NK-92 (cell line): ENCODE results near the gene MRPL21.

Experiments
- DNase-seq: peaks from one replicate; lab custom pipeline; 2025; ENCODE audit not compliant: unreplicated experiment; lab: John Stamatoyannopoulos, UW

Gene MRPL21

DNA sequence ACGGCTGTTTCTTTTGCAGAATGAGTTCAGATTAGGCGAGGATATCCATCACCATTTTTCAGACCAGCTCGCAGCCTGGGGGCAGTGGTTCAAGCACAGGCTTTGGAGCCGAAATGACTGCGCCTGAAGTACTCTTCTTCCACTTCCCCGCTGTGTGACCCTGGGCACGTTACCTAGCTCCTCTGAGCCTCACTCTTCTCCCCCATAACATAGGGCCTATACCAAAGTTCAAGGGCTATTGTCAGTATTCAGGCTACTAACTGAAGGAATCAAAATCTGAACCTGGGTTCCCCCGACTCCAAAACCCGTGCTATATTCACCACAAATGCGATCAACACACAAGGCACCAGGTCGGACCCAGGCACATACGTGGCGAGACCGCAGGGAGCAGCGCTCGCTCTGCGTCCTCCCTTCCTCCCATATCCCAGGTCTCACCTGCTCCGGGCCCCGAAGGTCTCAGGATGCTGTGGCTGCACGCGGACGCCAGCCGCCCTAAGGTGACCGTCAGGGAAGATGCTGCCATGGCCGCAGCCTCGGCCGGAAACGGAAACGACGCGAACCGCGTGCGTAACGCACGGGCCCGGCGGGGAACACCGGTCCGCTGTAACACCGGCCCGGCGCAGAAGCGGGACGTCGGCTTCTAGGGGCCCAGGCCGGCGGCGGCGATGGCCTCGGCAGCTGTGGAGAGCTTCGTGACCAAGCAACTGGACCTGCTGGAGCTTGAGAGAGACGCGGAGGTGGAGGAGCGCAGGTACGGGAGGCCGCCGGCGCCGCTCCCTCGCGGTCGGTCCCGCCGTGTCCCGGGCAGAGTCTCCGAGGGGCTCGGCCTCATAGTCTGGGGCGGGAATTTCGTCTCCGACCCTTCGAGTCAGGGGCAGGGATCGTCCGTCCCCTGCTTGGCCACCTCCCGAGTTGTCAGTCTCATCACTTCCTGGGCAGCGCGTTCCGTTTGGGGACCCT lies at the start of gene MRPL21, which contains the start of gene IGHMBP2:
Gene MRPL21 (minus strand): TSS at position 545 of the 960 bp plus-strand sequence. CDS start 22 bp downstream, at position 523.
Gene IGHMBP2 (plus strand): TSS at position 604 of the 960 bp plus-strand sequence. CDS start 62 bp downstream, at position 666.
- no peak for DNase-seq

DNA sequence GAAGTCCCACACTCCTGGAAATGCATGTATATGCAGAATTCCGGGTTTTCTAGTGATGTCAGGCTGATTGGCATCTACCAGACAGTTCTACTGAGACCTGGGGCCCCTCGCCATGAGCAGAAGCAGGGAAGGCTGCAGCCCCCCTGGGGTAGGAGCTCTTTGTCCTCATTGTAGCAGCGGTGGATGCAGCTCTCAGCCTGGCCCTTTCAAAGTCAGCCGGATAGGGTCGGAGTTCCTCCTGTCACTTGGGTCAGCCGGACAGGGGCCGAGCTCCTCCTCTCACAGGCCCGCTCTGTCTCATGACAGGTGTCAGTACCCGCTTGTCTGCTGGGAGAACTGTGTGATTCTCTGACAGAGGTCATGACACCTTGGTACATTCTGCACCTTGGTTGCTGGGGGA lies 47.1 kb upstream of the MRPL21 start:
- no peak for DNase-seq

DNA sequence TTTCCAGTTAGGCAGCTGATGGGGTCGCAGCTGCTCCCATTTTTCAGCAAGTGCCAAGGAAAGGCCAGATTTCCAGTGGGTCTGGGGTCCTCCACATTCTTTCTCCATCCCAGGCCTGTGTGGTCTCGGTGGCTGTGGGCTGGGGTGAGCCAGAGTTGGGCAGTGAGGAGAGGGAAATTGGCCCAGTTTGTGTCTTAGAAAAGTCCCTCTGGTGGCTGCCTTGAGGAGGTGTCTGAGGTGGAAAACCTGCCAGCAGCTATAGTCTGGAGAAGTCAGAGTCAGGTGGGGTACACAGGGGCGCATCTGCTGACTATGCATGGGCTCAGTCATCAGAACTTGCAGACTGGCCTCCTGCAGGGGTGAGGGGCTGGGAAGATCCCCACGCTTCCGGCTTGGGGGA lies 46.6 kb upstream of the MRPL21 start:
- DNase-seq: no peak

DNA sequence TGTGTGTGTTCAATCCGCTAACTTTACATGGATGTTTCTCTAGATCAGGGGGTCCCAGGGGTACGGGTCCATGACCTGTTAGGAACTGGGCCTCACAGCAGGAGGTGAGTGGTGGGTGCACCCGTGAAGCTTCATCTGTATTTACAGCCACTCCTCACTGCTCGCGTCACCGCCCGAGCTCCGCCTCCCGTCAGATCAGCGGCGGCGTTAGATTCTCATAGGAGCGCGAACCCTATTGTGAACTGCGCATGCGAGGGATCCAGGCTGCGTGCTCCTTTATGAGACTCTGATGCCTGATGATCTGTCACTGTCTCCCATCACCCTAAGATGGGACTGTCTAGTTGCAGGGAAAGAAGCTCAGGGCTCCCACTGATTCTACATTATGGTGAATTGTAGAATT lies 45.3 kb upstream of the MRPL21 start:
- DNase-seq: no peak

DNA sequence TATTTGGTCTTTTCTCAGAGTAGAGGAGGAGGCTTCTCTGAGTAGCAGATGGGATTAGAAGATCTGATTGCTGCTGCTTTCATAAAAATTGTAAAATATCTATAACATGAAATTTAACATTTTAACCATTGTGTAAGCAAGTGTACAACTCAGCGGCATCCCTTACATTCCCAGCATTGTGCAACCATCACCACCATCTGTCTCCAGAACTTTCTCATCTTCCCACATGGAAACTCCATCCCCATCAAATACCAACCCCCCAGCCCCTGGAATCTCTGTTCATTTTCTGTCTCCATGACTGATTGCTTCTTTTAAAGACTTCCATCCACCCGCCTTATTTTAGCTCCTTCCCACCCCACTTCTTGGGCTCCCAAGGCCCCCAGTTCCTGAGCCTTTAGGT lies 44.9 kb upstream of the MRPL21 start:
- no peak for DNase-seq

DNA sequence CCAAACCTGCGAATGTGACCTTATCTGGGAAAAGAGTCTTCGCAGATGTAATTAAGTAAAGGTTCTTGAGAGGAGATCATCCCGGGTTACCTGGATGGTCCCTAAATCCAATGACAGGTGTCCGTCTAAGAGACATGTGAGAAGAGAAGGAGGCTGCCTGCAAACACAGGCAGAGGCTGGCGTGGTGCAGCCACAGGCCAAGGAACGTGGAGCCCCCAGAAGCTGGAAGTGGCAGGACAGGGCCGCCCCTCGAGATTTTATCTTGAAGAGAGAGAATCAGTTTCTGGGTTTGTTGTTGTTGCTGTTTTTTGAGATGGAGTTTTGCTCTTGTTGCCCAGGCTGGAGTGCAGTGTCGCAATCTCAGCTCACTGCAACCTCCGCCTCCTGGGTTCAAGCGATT lies 43.5 kb upstream of the MRPL21 start:
- no peak for DNase-seq

DNA sequence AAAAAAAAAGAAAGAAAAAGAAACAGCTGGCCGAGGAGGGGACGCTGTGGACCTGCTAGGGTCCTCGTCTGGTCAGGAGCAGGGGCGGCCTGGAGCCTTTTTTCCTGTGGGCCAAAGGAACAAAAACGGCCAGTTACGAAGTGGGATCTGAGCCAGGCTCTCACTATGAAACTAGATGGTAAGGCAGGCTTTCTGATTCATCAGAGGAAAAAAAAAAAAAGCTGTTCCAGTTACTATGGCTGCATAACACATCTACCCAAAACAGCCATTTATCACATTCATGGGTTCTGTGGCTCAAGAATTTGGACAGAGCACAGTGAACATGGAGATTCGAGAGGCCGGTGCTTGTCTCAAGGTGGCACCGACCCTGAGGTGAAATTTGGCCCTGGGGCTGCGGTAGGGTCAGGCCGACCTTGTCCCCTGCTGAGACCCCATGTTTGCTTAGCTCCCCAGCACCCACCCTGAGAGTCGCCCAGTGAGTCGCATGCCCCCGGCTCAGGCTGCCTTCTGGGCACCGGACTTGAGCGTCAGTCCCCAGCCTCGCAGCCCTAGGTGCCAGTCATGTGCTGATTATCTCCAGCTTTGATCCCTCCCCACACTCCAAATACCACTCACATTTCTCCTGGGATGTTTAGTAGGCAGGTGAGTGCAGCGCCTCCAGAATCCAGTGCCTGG lies 42.9 kb upstream of the MRPL21 start:
- no peak for DNase-seq

DNA sequence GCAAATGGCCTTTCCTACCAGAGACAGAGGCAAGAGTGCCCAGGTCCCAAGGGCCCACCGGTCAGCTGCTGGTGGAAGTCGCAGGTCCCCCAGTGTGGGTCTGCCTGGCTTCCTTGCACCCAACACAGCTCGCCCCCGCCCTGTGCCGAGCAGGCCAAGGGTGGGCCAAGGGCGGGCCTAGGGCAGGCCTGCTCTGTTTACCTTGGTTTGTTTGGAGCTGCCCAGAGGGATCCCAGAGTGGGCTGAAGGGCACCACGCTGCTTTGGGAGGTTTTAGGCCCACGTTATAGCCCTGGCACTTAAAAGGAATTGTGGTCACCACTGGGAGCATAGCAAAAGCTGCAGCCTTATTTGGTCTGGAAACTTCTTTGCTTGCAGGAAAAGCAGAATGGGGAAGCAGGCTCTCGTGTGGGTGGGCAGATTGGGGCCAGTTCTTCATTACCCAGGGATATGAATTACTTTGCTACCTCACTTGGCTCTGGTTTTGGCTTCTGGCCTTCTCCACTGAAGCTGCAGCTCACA lies 39.2 kb upstream of the MRPL21 start:
- no peak for DNase-seq

DNA sequence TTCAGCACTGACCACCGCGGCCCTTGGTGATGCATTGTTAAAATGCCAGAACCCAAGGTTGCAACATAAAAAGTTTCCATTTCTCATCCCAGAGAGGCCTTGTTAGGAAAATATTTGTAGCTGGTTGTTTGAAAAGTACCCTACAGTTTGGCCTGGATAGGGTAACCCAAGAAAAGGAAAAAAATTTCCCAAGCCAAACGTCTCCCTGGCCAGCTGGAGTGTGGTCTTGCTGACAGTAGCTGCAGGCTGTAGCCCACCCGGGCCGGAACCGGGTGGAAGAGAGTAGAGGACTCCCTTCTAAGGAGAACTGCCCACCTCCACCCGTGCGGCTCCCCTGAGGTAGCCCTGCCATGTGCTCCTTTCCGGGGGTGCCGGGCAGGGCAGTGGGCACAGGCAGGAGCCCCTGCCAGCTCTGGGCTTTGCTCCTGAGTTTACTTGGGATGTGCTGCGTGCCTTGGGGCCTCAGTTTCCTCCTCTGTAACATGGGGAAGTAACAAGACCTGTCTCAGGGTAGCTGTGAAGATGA lies 38.5 kb upstream of the MRPL21 start:
- no peak for DNase-seq

DNA sequence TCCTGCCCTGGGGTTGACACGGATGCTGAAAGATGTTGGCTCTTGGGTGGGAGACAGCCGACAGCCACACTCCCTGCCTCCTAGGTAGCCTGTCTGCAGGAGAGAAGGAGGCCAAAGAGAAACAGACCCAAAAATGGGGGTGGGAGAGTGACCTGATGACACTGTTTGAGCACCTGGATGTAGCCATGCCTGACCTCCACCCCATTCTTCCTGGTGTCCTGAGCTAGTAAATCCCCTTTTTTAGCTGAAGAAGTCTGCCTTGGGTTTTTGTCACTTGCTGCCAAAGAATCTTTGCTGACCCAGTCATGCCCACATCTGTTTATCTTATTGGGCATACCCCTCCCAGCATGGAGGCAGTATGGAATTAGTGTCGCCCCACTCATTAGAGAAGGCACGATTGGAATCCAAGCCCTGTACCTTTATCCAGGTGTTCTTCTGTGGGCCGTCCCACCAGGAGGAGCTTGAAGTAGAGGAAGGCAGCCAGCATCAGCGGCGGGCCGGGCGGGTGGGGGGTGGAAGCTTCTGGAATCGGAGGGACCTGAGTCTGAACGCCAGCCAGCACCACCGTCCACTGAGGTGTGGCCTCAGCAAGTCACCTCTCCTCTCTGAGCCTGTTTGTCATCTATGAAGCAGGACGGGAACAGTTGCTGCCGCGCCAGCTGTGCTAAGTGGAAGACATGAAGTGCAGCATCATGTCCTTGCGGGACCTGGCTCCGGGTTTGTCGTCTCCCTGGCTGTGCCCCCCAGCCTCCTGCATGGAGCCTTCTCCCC lies 37.9 kb upstream of the MRPL21 start:
- no peak for DNase-seq

DNA sequence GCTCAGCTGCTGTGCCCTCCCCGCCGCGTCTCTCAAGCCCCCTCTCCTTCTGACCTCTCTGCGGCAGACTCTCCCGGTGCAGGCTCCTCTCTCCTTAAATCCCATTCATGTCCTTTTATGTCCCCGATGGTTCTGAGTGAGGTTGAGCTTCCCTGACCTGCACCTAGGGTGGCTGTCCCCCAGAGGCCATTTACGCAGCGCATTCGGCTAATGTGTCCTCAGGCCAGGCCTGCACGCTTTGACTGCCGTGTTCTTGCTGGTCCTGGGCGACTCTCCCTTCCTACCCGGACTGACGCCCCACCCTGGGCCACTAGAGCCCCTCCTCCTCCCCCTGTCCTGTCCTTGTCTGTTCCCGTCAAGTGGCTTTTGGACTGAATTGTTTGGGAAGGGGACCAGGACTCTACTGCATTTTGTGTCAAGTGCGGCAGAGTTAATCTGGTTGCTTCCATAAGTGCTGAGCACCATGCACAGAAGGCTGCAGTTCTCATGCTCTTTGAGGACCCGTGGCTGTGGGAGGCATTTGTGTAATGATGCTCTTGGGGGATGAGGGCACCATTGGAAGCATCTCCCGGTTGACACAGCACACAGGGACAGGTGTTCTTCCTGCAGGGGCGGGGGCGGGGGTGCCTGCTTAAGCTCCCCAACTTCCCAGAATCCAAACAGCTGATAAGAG lies 37.2 kb upstream of the MRPL21 start:
- DNase-seq: no peak

DNA sequence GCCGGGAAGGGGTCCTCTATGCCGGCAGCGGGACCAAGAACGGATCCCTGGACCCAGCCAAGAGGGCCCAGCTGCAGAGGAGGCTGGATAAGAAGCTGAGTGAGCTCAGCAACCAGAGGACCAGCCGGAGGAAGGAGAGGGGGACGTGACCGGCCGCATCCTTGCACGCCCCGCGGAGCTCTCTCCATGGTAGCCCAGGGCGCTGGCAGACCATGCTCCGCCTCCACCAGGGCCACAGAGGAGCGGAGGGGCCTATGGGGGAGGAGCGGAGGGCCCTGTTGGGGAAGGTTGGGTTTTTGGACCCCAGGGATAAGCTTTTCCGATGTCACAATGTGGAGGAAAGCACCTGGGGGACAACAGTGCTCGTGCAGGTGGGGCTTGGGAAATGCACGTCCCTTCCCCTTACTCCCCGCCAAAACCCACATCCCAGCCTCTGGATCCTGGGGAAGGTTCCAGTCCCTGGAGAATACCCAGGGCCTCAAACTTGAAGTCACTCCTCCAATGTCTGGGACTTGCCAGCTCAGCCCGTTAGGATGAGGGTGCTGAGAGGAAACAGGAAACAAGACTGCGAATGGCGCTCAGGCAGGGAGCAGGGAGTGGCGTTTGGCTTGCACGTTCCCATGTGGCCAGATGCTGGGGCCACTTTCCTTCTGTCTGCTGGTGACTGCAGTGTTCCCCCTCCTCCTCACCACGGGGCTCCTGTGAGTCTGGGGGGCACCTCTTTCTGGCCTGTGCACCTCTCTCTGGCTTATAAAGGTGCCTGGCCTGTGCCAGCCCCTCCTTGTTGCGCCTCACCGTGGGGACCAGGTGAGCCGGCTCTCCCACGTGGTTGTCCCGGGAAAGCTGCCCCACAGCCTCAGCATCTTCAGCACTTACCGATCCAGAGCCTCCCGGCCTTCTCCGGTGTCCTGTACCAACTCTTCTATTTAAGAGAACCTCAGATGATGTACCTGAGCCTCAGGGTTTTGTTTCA lies 36.2 kb upstream of the MRPL21 start:
- DNase-seq: no peak

DNA sequence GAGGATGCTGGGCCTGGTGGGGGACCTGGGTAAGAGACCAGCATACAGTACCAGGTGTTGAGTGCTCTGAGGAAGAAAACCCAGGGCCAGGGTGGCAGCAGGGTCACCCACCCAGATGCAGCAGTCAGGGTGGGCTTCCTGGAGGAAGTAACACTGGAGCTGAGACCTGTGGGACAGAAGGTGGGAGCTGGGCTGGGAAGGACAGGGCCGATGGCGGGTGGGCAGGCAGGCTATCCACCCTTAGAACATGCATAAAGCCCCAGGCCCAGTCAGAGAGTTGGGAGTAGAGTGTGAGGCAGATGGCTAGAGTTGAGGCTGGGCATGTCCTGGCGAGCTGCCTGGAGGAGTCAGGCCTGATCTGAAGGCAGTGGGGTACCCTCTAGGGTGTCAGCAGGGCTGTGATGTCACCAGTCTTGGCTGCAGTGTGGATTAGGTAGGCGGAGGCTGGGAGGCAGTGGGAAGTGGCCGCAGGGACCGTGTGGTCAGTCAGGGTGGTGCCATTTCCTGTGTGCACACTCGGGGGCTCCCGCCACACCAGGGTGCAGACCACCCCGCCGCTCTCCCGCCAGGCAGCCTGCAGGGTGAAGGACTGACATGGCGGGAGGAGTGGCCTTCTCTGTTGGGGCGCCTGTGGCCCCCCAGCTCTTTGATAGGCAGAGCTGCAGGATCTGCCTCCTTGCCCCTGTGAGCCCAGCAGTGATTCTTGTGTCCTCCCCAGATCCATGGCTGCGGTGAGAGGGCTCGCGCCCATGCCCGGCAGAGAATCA lies 35.4 kb upstream of the MRPL21 start:
- no peak for DNase-seq

DNA sequence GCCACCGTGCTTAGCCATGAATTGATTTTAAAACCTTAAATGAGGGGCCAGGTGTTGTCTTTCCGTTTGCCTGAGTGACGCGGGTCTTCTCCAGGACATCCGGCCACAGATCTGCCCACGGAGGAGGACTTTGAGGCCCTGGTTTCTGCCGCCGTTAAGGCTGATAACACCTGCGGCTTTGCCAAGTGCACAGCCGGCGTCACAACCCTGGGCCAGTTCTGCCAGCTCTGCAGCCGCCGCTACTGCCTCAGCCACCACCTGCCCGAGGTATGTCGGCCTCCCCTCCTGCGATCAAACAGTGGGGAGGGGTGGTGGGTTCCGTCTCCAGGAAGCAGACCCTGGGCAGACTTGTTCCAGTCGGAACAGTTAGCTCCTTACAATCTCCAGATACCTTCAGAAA lies 34.5 kb upstream of the MRPL21 start:
- no peak for DNase-seq

DNA sequence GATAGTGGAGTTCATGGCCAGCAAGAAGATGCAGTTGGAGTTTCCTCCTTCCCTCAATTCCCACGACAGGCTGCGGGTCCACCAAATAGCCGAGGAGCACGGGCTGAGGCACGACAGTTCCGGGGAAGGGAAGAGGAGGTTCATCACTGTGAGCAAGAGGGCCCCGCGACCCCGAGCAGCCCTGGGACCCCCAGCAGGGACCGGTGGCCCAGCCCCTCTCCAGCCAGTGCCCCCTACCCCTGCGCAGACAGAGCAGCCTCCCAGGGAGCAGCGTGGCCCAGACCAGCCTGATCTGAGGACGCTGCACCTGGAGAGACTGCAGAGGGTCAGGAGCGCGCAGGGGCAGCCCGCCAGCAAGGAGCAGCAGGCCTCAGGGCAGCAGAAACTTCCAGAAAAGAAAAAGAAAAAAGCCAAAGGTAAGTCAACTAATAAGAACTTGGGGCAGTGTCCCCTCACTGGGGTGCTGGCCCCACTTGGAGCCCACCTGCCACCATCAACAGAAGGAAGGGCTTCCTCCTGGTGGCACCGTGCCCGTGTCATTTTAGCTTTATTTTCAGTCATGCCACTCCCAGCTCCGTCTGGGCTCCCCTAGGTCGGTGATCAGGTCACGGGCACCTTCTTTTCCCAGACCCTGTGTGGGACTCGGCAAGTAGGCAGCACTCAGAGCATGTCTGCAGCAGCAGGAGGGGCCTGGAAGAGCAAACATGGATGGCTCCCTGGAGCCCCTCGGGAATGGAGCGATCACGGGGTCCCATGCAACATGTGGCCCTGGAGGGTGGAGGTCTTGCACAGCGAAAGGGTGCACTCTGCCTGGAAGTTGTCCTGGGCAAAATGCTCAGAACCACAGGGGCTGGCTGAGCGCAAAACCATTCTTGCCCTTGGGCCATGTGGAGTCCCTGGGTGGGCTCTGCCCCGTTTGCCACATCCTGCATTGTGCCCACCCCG lies 33.3 kb upstream of the MRPL21 start:
- DNase-seq: no peak

DNA sequence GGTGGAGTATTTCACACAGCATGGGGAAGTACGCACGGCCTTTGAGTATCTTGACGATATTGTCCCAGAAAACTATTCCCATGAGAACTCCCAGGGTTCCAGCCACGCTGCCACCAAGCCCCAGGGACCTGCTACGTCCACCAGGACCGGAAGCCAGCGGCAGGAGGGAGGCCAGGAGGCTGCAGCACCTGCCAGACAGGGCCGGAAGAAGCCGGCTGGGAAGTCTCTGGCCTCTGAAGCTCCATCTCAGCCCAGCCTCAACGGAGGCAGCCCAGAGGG lies 32.7 kb upstream of the MRPL21 start:
- no peak for DNase-seq

DNA sequence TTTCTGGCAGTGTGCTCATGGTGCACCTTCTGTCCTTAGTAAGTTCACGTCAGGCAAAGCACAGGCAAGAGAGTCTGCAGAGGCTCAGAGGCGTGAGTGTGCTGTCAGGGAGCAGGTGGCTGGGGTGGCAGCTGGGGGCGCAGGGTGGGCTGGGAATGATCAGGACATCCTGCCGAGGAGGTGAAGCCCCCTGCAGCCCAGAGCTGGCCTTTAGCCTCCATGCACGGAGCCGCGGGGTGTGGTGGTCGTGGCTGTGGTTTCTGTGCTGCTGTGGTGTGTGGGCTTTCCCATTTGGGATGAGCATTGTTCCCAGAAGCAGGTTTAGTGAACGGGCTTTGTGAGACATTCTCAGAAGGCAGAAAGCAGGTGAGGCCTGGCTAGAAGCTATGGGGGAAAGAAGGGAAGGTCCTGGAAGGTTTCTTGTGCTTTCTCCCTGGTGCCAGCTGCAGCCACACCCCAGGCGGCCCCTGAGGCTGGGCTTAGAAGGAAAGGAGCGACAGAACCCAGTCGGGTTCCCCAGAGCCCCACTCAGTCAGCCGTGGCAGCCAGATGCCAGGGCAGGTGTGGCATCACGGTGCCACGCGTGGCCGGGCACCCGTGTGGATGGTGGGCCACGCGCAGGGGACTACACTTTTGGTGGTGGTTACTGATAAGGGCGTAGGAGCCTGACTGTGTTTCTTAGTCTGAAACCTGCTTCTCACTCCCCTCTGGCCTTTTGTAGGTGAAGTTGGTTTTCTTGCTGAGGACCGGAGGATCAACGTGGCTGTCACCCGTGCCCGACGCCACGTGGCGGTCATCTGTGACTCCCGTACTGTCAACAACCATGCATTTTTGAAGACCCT lies 32.1 kb upstream of the MRPL21 start:
- DNase-seq: no peak
